Left ventricle myocardium inferior (tissue), 1 donor: Measurements from ENCODE around the gene DYNLT2. TPM values are rescaled to one million over a fixed set of nuclear protein-coding genes. Genes with fewer than 3 reads are reported as not detected.
"Not testable (repeated sequence)": the region's sequence is repeated elsewhere in the genome, so short reads cannot be mapped to it uniquely, and the experiment has no call there.

Experiments used
- DNase-seq: peaks from one replicate; pipeline ENCODE4 v3.0.0-alpha.2; 2020
- H3K27ac ChIP-seq: fragments of 200-600 bp; replicated peaks from 2 replicates; pipeline ENCODE4 v1.8.0; 2021
- H3K27me3 ChIP-seq: fragments of 200-600 bp; 2 replicates; pipeline ENCODE4 v1.8.0; 2021; ENCODE audit warnings: low read depth
- H3K36me3 ChIP-seq: fragments of 200-600 bp; 2 replicates; pipeline ENCODE4 v1.8.0; 2021
- H3K4me1 ChIP-seq: fragments of 200-600 bp; 2 replicates; pipeline ENCODE4 v1.8.0; 2021
- H3K4me3 ChIP-seq: fragments of 200-600 bp; 2 replicates; pipeline ENCODE4 v1.8.0; 2021; ENCODE audit warnings: mild to moderate bottlenecking, moderate library complexity
- H3K9me3 ChIP-seq: fragments of 200-600 bp; replicated peaks from 2 replicates; pipeline ENCODE4 v1.8.0; 2021
- intact Hi-C: fragments of 100-400 bp; cut with micrococcal nuclease; formaldehyde crosslinking; loops from one replicate; pipeline ENCODE4 v1.11.0; 2022
- total RNA-seq: library from RNA; stranded (reverse); fragmentation: NEBNext Ultra II Directional; extraction: Animal tissue kit (Norgen Biotek cat#: 25700); gene quantifications from one replicate; pipeline ENCODE4 v1.2.1, GENCODE V29; 2021
- TF ChIP-seq, protein P1 (sequence below): fragments of 200-600 bp; IDR thresholded peaks from 2 replicates; pipeline ENCODE4 v1.8.0; 2021; ENCODE audit warnings: antibody characterized with exemption, mild to moderate bottlenecking, borderline replicate concordance
- donor health status: DM: no; HTN: yes; CAD: no; lungs with severe emphysema.

The DYNLT2 gene
- total RNA-seq, 1 donor from 2014 or later = 0.66 TPM

GRCh38 chr6:169766232-169766631 is 14.9 kb upstream of the DYNLT2 start:
- intact Hi-C loops = no loop called here

GRCh38 chr6:169765789-169766188 is 14.4 kb upstream of the DYNLT2 start:
- H3K4me1 ChIP-seq, intact Hi-C loops, H3K9me3 ChIP-seq, H3K4me3 ChIP-seq, H3K27me3 ChIP-seq, H3K27ac ChIP-seq, DNase-seq: not testable (repeated sequence)
- H3K36me3 ChIP-seq = peaks cover 89% of the 10 kb centered on the region

More at GRCh38 chr6:169766232-169766631, 14.9 kb upstream of the DYNLT2 start:
- H3K9me3 ChIP-seq = no peaks in the 10 kb centered on the region
- H3K27ac ChIP-seq = no peak overlapping the region
- H3K36me3 ChIP-seq = peaks cover 89% of the 10 kb centered on the region
- no peak for DNase-seq
- no peaks in the 10 kb centered on the region for H3K4me1 ChIP-seq
- H3K4me3 ChIP-seq = no peak overlapping the region
- TF ChIP-seq, protein P1, sequence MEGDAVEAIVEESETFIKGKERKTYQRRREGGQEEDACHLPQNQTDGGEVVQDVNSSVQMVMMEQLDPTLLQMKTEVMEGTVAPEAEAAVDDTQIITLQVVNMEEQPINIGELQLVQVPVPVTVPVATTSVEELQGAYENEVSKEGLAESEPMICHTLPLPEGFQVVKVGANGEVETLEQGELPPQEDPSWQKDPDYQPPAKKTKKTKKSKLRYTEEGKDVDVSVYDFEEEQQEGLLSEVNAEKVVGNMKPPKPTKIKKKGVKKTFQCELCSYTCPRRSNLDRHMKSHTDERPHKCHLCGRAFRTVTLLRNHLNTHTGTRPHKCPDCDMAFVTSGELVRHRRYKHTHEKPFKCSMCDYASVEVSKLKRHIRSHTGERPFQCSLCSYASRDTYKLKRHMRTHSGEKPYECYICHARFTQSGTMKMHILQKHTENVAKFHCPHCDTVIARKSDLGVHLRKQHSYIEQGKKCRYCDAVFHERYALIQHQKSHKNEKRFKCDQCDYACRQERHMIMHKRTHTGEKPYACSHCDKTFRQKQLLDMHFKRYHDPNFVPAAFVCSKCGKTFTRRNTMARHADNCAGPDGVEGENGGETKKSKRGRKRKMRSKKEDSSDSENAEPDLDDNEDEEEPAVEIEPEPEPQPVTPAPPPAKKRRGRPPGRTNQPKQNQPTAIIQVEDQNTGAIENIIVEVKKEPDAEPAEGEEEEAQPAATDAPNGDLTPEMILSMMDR = no peak
- no peaks in the 10 kb centered on the region for H3K27me3 ChIP-seq

DNA sequence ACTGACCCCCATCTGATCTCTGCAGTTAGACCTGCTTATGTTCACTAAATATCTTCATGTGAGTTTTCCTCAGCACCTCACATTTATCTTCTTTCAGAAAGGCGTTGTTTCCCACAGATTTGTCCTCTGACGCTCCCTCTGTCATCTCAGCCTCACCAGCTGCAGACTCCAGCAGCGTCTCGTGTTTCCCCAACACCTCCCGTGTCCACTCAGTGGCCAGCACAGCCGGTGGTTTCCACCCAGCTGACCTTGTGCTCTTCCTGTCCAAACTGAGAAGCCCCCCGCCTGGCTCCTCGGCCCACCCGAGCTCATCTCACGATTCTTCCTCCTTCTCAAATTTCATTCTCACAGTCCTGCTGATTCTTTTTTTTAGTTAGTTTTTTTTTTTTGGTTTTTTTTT is 12.5 kb upstream of the DYNLT2 start:
- no peak for DNase-seq
- Histone ChIP-seq H3K27ac (no peak overlapping the region), H3K27me3 (no peaks in the 10 kb centered on the region), H3K4me1 (no peaks in the 10 kb centered on the region), H3K36me3 (peaks cover 89% of the 10 kb centered on the region), H3K4me3 (no peak overlapping the region), H3K9me3 (no peaks in the 10 kb centered on the region)
- TF ChIP-seq, protein P1 = no peak
- intact Hi-C loops = no loop called here

- intact Hi-C loops = no loop called here
- Histone ChIP-seq H3K4me1 (no peaks in the 10 kb centered on the region), H3K9me3 (no peaks in the 10 kb centered on the region), H3K4me3 (no peak overlapping the region), H3K27me3 (no peaks in the 10 kb centered on the region), H3K27ac (no peak overlapping the region), H3K36me3 (peaks cover 89% of the 10 kb centered on the region)
- TF ChIP-seq, protein P1 = no peak
- peak; percentile 34 for DNase-seq
These were observed 11.9 kb upstream of the DYNLT2 start for GRCh38 chr6:169763308-169763707.

DNA sequence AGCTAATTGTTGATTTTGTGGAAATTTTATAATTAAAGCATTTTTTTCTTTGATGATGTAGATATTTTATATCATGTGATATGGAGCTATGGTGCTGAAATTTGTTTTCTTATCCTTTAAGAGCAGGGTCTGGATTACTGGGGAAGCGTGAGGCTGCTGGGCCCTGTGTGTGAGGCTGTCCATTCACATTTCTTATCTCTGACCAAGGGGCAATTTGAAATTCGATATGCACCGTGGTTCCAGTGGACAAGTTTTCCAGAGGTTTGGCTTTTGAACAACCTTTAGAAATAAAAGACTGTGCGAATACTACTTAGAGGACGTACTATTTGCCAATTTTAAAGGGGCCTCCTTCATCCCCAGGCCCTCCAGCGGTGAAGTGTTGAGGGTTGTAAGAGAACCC is 3.8 kb upstream of the DYNLT2 start:
- Histone ChIP-seq H3K27me3 (no peaks in the 10 kb centered on the region), H3K27ac (no peak overlapping the region), H3K4me3 (no peak overlapping the region), H3K9me3 (no peaks in the 10 kb centered on the region), H3K4me1 (peaks cover 28% of the 10 kb centered on the region), H3K36me3 (peaks cover 38% of the 10 kb centered on the region)
- DNase-seq = no peak
- intact Hi-C loops = no loop called here
- TF ChIP-seq, protein P1 = no peak

DNA sequence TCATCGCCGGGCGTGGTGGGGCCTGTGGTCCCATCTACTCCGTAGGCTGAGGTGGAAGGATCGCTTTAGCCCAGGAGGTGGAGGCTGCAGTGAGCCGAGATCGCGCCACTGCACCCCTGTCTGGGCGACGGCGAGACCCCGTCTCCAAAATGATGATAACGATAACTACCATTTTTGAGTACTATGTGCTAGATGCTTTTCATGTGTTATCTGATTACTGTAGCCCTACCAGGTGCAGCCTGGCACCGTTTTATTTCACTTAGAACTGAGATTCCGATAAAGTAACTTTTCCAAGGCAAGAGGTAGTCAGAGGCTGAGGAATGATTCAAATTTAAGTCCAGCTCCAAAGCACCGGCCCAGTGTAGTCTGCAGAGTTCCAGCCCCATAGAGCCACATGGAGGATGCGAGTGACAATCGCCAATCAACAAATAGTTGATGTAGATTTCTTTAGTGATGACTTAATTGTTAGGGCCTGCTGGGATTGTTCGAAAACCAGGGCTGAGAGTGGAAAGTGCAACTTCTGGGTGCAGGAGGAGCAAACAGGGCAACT is 777 bp upstream of the DYNLT2 start:
- no peaks in the 10 kb centered on the region for H3K27me3 ChIP-seq
- TF ChIP-seq, protein P1 = no peak
- peaks cover 8% of the 10 kb centered on the region for H3K36me3 ChIP-seq
- peak overlapping the region; percentile 96 for H3K27ac ChIP-seq
- H3K4me1 ChIP-seq = peaks cover 34% of the 10 kb centered on the region
- intact Hi-C loops = no loop called here
- no peak for DNase-seq
- no peaks in the 10 kb centered on the region for H3K9me3 ChIP-seq
- peak overlapping the region; percentile 89 for H3K4me3 ChIP-seq
